Suprapubic skin (tissue), 4 donors: Measurements from ENCODE around the gene LYSMD2.

ENCODE experiments used
- CTCF ChIP-seq, 2 donors: fragments of 200-600 bp in 1 of 2; fragments of 450-650 bp in 1 of 2; sonication (generic) in 1 of 2; IDR thresholded peaks; one replicate each; pipeline ENCODE4 v1.5.1; 2016 to 2019; ENCODE audit warnings: antibody characterized with exemption in 2 of 2, mild to moderate bottlenecking in 1 of 2, moderate library complexity in 1 of 2
- POLR2A ChIP-seq, 2 donors: fragments of 450-650 bp; IDR thresholded peaks; one replicate each; pipeline ENCODE4 v1.6.1; 2017; ENCODE audit warnings: antibody characterized with exemption in 2 of 2, mild to moderate bottlenecking in 2 of 2, moderate library complexity in 2 of 2
- POLR2AphosphoS5 ChIP-seq, 3 donors: sonication (generic); formaldehyde crosslinking; IDR thresholded peaks; one replicate each; pipeline ENCODE4 v1.6.1; 2017; ENCODE audit warnings: antibody characterized with exemption in 3 of 3

GRCh38 chr15:51677452-51677851 lies 60.0 kb downstream of the LYSMD2 start:
- TF ChIP-seq CTCF (IDR thresholded peaks at IDR 0.05) (no peak), POLR2A (IDR thresholded peaks at IDR 0.05) (no peak), POLR2AphosphoS5 (IDR thresholded peaks at IDR 0.05) (no peak)
